Suprapubic skin (tissue), 4 donors: ENCODE measurements around the gene ETFDH. TPM values are rescaled to one million over a fixed set of nuclear protein-coding genes. Genes with fewer than 3 reads are reported as not detected.

ENCODE experiments used
- DNase-seq, 2 donors: peaks; one replicate each; pipeline ENCODE4 v3.0.0-alpha.2; 2019; ENCODE audit warnings: low spot score in 2 of 2
- H3K27ac ChIP-seq: fragments of 200-600 bp; sonication (generic); one replicate; pipeline ENCODE4 v1.5.1; 2019
- H3K27me3 ChIP-seq: fragments of 200-600 bp; sonication (generic); one replicate; pipeline ENCODE4 v1.5.1; 2019
- H3K36me3 ChIP-seq: fragments of 200-600 bp; sonication (generic); one replicate; pipeline ENCODE4 v1.5.1; 2019
- H3K4me1 ChIP-seq: fragments of 200-600 bp; sonication (generic); one replicate; pipeline ENCODE4 v1.5.1; 2019
- H3K4me3 ChIP-seq: fragments of 200-600 bp; sonication (generic); one replicate; pipeline ENCODE4 v1.5.1; 2019; ENCODE audit warnings: mild to moderate bottlenecking
- H3K9me3 ChIP-seq: fragments of 200-600 bp; sonication (generic); one replicate; pipeline ENCODE4 v1.5.1; 2019
- CTCF ChIP-seq, 2 donors: fragments of 200-600 bp in 1 of 2; fragments of 450-650 bp in 1 of 2; sonication (generic) in 1 of 2; IDR thresholded peaks; one replicate each; pipeline ENCODE4 v1.5.1; 2016 to 2019; ENCODE audit warnings: antibody characterized with exemption in 2 of 2, mild to moderate bottlenecking in 1 of 2, moderate library complexity in 1 of 2
- EP300 ChIP-seq: sonication (generic); formaldehyde crosslinking; IDR thresholded peaks from one replicate; pipeline ENCODE4 v1.6.1; 2017; ENCODE audit warnings: antibody characterized with exemption
- POLR2A ChIP-seq, 2 donors: fragments of 450-650 bp; IDR thresholded peaks; one replicate each; pipeline ENCODE4 v1.6.1; 2017; ENCODE audit warnings: antibody characterized with exemption in 2 of 2, mild to moderate bottlenecking in 2 of 2, moderate library complexity in 2 of 2
- POLR2AphosphoS5 ChIP-seq, 3 donors: sonication (generic); formaldehyde crosslinking; IDR thresholded peaks; one replicate each; pipeline ENCODE4 v1.6.1; 2017; ENCODE audit warnings: antibody characterized with exemption in 3 of 3
- WGBS: methylation state at CpG from one replicate; pipeline ENCODE4 v1.1.5; 2018; 5-methylcytosine and 5-hydroxymethylcytosine counted together
- total RNA-seq, 4 donors: library from RNA; depleted of rRNA; stranded (reverse); fragments of >200 nt; gene quantifications; one replicate each; pipeline ENCODE4 v1.1.0, GENCODE V29; 2016

The ETFDH gene
- total RNA-seq, 4 donors from 2014 or later = 44.9 to 204 (median 50.3) TPM

DNA sequence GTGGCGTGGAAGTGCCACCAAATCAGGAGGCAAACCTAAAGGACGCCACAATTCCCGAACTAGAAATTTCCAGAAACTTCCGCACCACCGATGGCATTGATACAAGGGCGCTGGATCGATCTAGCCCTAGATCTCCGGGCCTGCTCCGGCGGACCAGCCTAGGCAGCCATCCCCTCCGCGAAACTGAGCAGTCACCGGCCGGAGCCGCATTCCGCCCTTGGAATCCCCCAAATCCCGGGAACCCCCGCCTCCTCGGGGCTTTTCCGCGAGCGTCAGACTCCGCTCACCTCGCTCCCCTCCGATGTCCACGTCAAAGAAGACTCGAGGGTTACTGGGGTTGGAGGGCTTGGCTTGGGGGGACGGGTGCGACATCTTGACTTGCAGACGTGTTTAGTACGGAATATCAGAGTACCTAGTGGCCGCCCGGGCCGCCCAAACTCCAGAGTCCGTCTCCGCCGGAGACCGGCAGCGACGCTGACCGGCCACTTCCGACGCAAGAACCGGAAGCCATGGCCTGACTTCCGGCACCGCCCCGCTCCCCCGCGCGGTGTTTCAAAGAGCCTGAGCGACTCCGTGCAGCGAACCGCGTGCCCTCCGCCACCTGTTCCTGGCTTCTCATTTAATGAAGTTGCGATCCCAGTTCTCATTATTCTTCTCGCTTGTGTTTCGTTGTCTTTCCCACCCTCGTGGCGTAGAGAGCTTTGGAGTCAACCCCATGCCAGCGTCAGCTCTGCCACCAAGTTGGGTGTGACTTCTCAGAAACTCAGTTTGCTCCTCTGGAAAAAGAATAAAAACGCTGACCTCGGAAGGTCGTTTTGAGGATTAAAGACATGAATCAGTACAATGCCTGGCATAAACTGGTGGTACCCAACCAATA is 51.1 kb downstream of the ETFDH start, which contains the start of gene PPID:
Gene PPID (minus strand): TSS at position 480 of the 877 bp plus-strand sequence. CDS start 108 bp downstream, at position 372.
- peak; percentile 89 to 91 for DNase-seq
- Histone ChIP-seq H3K9me3 (no peaks in the 10 kb centered on the region), H3K36me3 (peaks cover 17% of the 10 kb centered on the region), H3K27ac (peak within 1 kb of the TSS; percentile 90), H3K4me3 (peak within 1 kb of the TSS; percentile 76), H3K27me3 (no peaks in the 10 kb centered on the region), H3K4me1 (peaks cover 9% of the 10 kb centered on the region)
- under 1% methylated on average over 39 of the region's 65 CpGs for WGBS
- TF ChIP-seq POLR2A (IDR thresholded peaks at IDR 0.05) (peak in 1 of 2 donors; percentile 56), EP300 (no peak), CTCF (IDR thresholded peaks at IDR 0.05) (no peak), POLR2AphosphoS5 (IDR thresholded peaks at IDR 0.05) (peak in 2 of 3 donors; percentile 59 to 70)

- Histone ChIP-seq H3K36me3 (peaks cover 4% of the 10 kb centered on the region), H3K4me1 (peaks cover 9% of the 10 kb centered on the region), H3K9me3 (no peaks in the 10 kb centered on the region), H3K27me3 (no peaks in the 10 kb centered on the region), H3K27ac (no peak overlapping the region), H3K4me3 (no peak overlapping the region)
- WGBS = 89% methylated on average over 4 of the region's 4 CpGs
- DNase-seq = no peak
- TF ChIP-seq POLR2A (IDR thresholded peaks at IDR 0.05) = no peak
- TF ChIP-seq CTCF (IDR thresholded peaks at IDR 0.05) = no peak
- TF ChIP-seq POLR2AphosphoS5 (IDR thresholded peaks at IDR 0.05) = no peak
- TF ChIP-seq EP300 = no peak
These were observed 52.5 kb downstream of the ETFDH start for GRCh38 chr4:158724637-158725036.

DNA sequence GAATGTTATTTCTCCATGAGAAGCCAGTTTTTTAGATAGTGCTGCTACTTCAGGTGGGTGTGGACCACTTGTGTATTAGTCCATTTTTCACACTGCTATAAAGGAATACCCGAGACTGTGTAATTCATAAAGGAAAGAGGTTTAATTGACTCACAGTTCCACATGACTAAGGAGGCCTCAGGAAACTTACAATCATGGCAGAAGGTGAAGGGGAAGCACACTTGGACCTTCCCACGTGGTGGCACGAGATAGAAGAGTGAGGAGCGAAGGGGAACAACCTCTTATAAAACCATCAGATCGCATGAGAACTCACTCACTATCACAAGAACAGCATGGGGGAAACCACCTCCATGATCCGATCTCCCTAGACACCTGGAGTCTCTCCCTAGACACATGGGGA is 54.5 kb downstream of the ETFDH start:
- Histone ChIP-seq H3K4me1 (peaks cover 11% of the 10 kb centered on the region), H3K4me3 (no peak overlapping the region), H3K9me3 (no peaks in the 10 kb centered on the region), H3K36me3 (no peaks in the 10 kb centered on the region), H3K27ac (no peak overlapping the region), H3K27me3 (no peaks in the 10 kb centered on the region)
- no peak for DNase-seq
- 85% methylated on average over 6 of the region's 6 CpGs for WGBS
- TF ChIP-seq POLR2AphosphoS5 (IDR thresholded peaks at IDR 0.05) = no peak
- no peak for TF ChIP-seq EP300
- TF ChIP-seq CTCF (IDR thresholded peaks at IDR 0.05) = no peak
- TF ChIP-seq POLR2A (IDR thresholded peaks at IDR 0.05) = no peak

DNA sequence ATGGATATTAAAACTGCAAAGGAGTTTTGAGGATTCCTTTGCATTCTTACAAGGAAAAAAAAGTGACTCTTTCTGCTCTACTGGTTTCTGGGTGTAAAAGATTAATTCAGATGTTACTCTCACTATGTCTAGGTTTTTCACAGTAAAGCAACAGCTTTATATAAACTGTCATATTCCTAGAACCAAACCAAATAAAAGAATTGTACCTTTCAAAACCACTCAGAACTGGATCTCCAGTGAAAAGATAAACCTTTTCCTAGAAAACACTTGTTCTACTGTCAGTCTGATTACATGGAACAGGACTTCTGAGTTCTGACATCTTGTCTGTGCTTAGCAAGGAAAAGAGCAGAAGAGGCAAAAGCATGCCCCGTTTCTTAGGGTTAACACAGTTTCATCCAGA is 56.1 kb downstream of the ETFDH start:
- Histone ChIP-seq H3K27ac (no peak overlapping the region), H3K4me1 (peaks cover 3% of the 10 kb centered on the region), H3K27me3 (no peaks in the 10 kb centered on the region), H3K36me3 (no peaks in the 10 kb centered on the region), H3K9me3 (no peaks in the 10 kb centered on the region), H3K4me3 (no peak overlapping the region)
- WGBS = 67% methylated on average over 1 of the region's 1 CpG
- no peak for DNase-seq
- TF ChIP-seq POLR2A (IDR thresholded peaks at IDR 0.05) (no peak), POLR2AphosphoS5 (IDR thresholded peaks at IDR 0.05) (no peak), CTCF (IDR thresholded peaks at IDR 0.05) (no peak), EP300 (no peak)
